NCI-H82 (cell line): ENCODE data around the gene POLG.
"Not testable (repeated sequence)": the region's sequence is repeated elsewhere in the genome, so short reads cannot be mapped to it uniquely, and the experiment has no call there.

Experiments
- DNase-seq: peaks from one replicate; lab custom pipeline; 2025; lab: John Stamatoyannopoulos, UW

POLG gene

DNA sequence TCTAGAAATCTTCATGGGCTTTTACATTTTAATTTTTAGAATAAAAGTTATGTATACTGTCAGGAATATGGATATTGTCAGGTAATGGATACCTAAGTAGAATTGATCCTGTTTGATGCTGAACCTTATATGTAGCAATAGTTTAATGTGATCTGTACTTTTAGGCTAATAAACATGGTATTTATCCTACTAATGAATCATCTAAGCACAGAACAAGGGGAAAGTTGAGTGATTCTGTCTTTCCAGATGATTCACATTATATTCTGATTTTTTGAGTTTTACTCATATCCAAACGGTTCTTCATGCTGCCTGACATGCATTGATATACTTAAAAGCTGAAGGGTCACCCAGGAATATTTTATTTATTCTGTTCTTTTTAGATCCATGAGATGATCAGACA, 56.3 kb downstream of the POLG start:
- no peak for DNase-seq

DNA sequence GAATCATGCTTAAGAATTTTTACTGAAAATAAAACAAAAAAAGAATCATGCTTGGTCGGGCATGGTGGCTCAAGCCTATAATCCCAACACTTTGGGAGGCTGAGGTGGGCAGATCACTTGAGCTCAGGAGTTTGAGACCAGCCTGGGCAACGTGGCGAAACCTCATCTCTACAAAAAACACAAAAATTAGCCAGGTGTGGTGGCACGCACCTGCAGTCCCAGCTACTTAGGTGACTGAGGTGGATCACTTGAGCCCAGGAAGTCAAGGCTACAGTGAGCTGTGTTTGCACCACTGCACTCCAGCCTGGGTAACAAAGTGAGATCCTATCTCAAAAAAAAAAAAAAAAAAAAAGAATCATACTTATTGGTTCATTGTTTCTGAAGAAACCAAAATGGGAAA, 57.3 kb downstream of the POLG start:
- not testable (repeated sequence) for DNase-seq
